BE2C (cell line): ENCODE measurements around the gene INPP5A.
"Not testable (repeated sequence)": the region's sequence is repeated elsewhere in the genome, so short reads cannot be mapped to it uniquely, and the experiment has no call there.

Experiments used
- DNase-seq: peaks from one replicate; pipeline ENCODE4 v3.0.0-alpha.2; 2020
- H3K27me3 ChIP-seq: fragments of 250-450 bp; sonication (Bioruptor Pico); 2 replicates; pipeline ENCODE4 v1.5.1; 2020; ENCODE audit warnings: mild to moderate bottlenecking
- H3K36me3 ChIP-seq: fragments of 250-450 bp; sonication (Bioruptor Pico); 2 replicates; pipeline ENCODE4 v1.5.1; 2020; ENCODE audit warnings: mild to moderate bottlenecking
- H3K4me1 ChIP-seq: fragments of 250-450 bp; sonication (Bioruptor Pico); 2 replicates; pipeline ENCODE4 v1.5.1; 2020
- H3K4me3 ChIP-seq: 2 replicates; pipeline ENCODE4 v1.5.1; 2011; ENCODE audit warnings: low read depth, low read length
- H3K9me3 ChIP-seq: fragments of 250-450 bp; sonication (Bioruptor Pico); 2 replicates; pipeline ENCODE4 v1.5.1; 2020
- TF ChIP-seq, protein P1 (sequence below): IDR thresholded peaks from 2 replicates; pipeline ENCODE4 v1.5.1; 2012; ENCODE audit warnings: mild to moderate bottlenecking, low read depth, low read length

INPP5A gene

DNA sequence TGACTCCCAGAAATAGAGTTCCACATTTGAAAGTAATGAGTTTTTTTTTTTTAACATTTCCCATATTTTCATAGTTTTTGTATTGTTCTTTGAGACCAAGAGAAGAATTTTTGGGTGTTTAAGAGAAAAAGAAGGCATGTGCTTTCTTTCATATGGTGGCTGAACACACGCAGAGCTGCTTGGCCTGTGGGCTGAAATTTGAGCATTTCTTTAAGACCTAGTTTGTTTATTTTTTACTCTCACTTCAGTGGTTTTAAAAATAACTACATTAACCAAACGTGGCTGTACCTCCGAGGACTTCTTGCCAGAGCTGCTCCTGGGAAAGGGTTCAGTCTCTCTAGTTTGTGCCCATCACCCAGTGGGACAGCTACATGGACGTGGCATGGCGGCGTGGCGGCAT lies 58.3 kb downstream of the INPP5A start:
- H3K36me3 ChIP-seq, result no peaks in the 10 kb centered on the region
- DNase-seq, result no peak
- H3K4me3 ChIP-seq, result no peak overlapping the region
- no peaks in the 10 kb centered on the region for H3K27me3 ChIP-seq
- 0 out of 2 replicates have a peak, but pooled peaks cover 3% of the 10 kb centered on the region for H3K4me1 ChIP-seq
- TF ChIP-seq, protein P1, sequence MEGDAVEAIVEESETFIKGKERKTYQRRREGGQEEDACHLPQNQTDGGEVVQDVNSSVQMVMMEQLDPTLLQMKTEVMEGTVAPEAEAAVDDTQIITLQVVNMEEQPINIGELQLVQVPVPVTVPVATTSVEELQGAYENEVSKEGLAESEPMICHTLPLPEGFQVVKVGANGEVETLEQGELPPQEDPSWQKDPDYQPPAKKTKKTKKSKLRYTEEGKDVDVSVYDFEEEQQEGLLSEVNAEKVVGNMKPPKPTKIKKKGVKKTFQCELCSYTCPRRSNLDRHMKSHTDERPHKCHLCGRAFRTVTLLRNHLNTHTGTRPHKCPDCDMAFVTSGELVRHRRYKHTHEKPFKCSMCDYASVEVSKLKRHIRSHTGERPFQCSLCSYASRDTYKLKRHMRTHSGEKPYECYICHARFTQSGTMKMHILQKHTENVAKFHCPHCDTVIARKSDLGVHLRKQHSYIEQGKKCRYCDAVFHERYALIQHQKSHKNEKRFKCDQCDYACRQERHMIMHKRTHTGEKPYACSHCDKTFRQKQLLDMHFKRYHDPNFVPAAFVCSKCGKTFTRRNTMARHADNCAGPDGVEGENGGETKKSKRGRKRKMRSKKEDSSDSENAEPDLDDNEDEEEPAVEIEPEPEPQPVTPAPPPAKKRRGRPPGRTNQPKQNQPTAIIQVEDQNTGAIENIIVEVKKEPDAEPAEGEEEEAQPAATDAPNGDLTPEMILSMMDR, result no peak
- H3K9me3 ChIP-seq, result no peaks in the 10 kb centered on the region

DNA sequence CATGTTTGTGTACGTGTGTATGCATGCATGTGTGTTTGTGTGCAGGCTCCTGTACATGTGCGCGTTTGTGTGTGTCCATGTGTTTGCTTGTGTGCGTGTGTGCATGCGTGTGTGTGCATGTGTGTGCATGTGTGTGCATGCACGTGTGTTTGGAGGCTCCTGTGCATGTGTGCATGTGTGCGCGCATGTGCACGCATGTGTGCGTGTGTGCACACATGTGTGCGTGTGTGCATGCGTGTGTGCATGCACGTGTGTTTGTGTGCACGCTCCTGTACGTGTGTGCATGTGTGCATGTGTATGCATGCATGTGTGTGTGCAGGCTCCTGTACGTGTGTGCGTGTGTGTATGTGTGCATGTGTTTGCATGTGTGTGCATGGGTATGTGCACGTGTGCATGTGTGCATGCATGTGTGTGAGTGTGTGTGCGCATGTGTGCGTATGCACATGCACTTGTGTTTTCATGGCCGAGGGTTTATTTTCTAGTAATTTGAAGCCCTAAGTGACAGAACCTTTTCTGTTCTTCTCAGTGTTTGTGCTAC lies 59.2 kb downstream of the INPP5A start:
- Histone ChIP-seq H3K4me3 (no peak overlapping the region), H3K4me1 (0 out of 2 replicates have a peak, but pooled peaks cover 3% of the 10 kb centered on the region), H3K9me3 (no peaks in the 10 kb centered on the region), H3K36me3 (no peaks in the 10 kb centered on the region), H3K27me3 (no peaks in the 10 kb centered on the region)
- DNase-seq, result no peak
- TF ChIP-seq, protein P1, result no peak

GRCh38 chr10:132597654-132598053 lies 60.1 kb downstream of the INPP5A start:
- H3K4me3 ChIP-seq, result no peak overlapping the region
- no peaks in the 10 kb centered on the region for H3K27me3 ChIP-seq
- 0 out of 2 replicates have a peak, but pooled peaks cover 3% of the 10 kb centered on the region for H3K4me1 ChIP-seq
- DNase-seq, result no peak
- no peaks in the 10 kb centered on the region for H3K9me3 ChIP-seq
- TF ChIP-seq, protein P1, result no peak
- H3K36me3 ChIP-seq, result no peaks in the 10 kb centered on the region

DNA sequence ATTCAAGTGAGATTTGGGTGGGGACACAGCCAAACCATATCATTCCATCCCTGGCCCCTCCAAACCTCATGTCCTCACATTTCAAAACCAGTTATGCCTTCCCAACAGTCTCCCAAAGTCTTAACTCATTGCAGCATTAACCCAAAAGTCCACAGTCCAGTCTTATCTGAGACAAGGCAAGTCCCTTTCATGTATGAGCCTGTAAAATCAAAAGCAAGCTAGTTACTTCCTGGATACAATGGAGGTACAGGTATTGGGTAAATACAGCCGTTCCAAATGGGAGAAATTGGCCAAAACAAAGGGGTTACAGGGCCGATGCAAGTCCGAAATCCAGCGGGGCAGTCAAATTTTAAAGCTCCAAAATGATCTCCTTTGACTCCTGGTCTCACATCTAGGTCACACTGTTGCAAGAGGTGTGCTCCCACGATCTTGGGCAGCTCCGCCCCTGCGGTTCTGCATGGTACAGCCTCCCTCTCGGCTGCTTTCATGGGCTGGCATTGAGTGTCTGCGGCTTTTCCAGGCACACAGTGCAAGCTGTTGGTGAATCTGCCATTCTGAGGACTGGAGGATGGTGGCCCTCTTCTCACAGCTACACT lies 61.5 kb downstream of the INPP5A start:
- not testable (repeated sequence) for H3K9me3 ChIP-seq, H3K4me3 ChIP-seq, H3K4me1 ChIP-seq, H3K27me3 ChIP-seq, DNase-seq, H3K36me3 ChIP-seq

GRCh38 chr10:132599732-132600131 lies 62.1 kb downstream of the INPP5A start:
- TF ChIP-seq, protein P1, result no peak
- Histone ChIP-seq H3K4me3 (no peak overlapping the region), H3K27me3 (no peaks in the 10 kb centered on the region), H3K36me3 (no peaks in the 10 kb centered on the region), H3K4me1 (0 out of 2 replicates have a peak, but pooled peaks cover 3% of the 10 kb centered on the region), H3K9me3 (no peaks in the 10 kb centered on the region)
- no peak for DNase-seq

- H3K4me3 ChIP-seq, result no peak overlapping the region
- DNase-seq, result no peak
- H3K4me1 ChIP-seq, result 0 out of 2 replicates have a peak, but pooled peaks cover 3% of the 10 kb centered on the region
- TF ChIP-seq, protein P1, result no peak
- H3K27me3 ChIP-seq, result no peaks in the 10 kb centered on the region
- H3K36me3 ChIP-seq, result no peaks in the 10 kb centered on the region
- H3K9me3 ChIP-seq, result no peaks in the 10 kb centered on the region
Observed at GRCh38 chr10:132600416-132600815, 62.8 kb downstream of the INPP5A start.
